ENCODE results near the gene EZH1.

- TF ChIP-seq, protein P1, sequence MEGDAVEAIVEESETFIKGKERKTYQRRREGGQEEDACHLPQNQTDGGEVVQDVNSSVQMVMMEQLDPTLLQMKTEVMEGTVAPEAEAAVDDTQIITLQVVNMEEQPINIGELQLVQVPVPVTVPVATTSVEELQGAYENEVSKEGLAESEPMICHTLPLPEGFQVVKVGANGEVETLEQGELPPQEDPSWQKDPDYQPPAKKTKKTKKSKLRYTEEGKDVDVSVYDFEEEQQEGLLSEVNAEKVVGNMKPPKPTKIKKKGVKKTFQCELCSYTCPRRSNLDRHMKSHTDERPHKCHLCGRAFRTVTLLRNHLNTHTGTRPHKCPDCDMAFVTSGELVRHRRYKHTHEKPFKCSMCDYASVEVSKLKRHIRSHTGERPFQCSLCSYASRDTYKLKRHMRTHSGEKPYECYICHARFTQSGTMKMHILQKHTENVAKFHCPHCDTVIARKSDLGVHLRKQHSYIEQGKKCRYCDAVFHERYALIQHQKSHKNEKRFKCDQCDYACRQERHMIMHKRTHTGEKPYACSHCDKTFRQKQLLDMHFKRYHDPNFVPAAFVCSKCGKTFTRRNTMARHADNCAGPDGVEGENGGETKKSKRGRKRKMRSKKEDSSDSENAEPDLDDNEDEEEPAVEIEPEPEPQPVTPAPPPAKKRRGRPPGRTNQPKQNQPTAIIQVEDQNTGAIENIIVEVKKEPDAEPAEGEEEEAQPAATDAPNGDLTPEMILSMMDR (IDR thresholded peaks at IDR 0.05) = no peak
- no peak for TF ChIP-seq EP300 (IDR thresholded peaks at IDR 0.05)
Measured at GRCh38 chr17:42754782-42755181, 9.9 kb upstream of the EZH1 start.

Data from esophagus muscularis mucosa (tissue), 3 donors.